Mesenchymal stem cell (in vitro differentiated cells and primary cell): ENCODE data around the gene OR2M7.
"Not testable (repeated sequence)": the region's sequence is repeated elsewhere in the genome, so short reads cannot be mapped to it uniquely, and the experiment has no call there.

ENCODE experiments used
- DNase-seq: peaks from one replicate; pipeline ENCODE4 v3.0.0-alpha.2; 2013
- H2AFZ ChIP-seq: one replicate; pipeline ENCODE4 v1.6.1; 2013; ENCODE audit warnings: low read depth, mild to moderate bottlenecking, control low read depth, inconsistent platforms, low read length, moderate library complexity
- H2AK5ac ChIP-seq: 2 replicates; pipeline ENCODE4 v1.6.1; 2013; ENCODE audit warnings: low read length, moderate library complexity, mild to moderate bottlenecking, inconsistent platforms; ENCODE audit not compliant: severe bottlenecking
- H2BK120ac ChIP-seq: one replicate; pipeline ENCODE4 v1.6.1; 2013; ENCODE audit warnings: low read depth, mild to moderate bottlenecking, inconsistent platforms, low read length, moderate library complexity
- H2BK12ac ChIP-seq, 2 experiments: one replicate each; pipeline ENCODE4 v1.6.1; 2013; ENCODE audit warnings: inconsistent platforms in 2 of 2, low read length in 2 of 2, mild to moderate bottlenecking in 2 of 2, moderate library complexity in 2 of 2, control low read depth in 1 of 2
- H2BK15ac ChIP-seq: one replicate; pipeline ENCODE4 v1.6.1; 2013; ENCODE audit warnings: mild to moderate bottlenecking, low read depth, inconsistent platforms; ENCODE audit not compliant: poor library complexity, severe bottlenecking
- H2BK5ac ChIP-seq: 2 replicates; pipeline ENCODE4 v1.6.1; 2013; ENCODE audit warnings: low read depth, mild to moderate bottlenecking, low read length, control low read depth, inconsistent platforms; ENCODE audit not compliant: poor library complexity, severe bottlenecking
- H3K14ac ChIP-seq, 2 experiments: one replicate each; pipeline ENCODE4 v1.6.1; 2013; ENCODE audit warnings: inconsistent platforms in 2 of 2, low read length in 2 of 2, control low read depth in 1 of 2, mild to moderate bottlenecking in 1 of 2, moderate library complexity in 1 of 2
- H3K18ac ChIP-seq, 2 experiments: one replicate each; pipeline ENCODE4 v1.6.1; 2013; ENCODE audit warnings: inconsistent platforms in 2 of 2, low read length in 2 of 2, control low read depth in 1 of 2, low read depth in 1 of 2, mild to moderate bottlenecking in 1 of 2
- H3K23ac ChIP-seq, 2 experiments: one replicate each; pipeline ENCODE4 v1.6.1; 2013; ENCODE audit warnings: inconsistent platforms in 2 of 2, low read length in 2 of 2, mild to moderate bottlenecking in 2 of 2, moderate library complexity in 2 of 2, control low read depth in 1 of 2
- H3K27ac ChIP-seq: 2 replicates; pipeline ENCODE4 v1.5.1; 2013; ENCODE audit warnings: mild to moderate bottlenecking, moderate library complexity, low read length, control low read depth, inconsistent platforms; ENCODE audit not compliant: poor library complexity, severe bottlenecking
- H3K27me3 ChIP-seq, 2 experiments: 2 replicates each; pipeline versions ENCODE4 v1.6.1 to v1.7.0; 2013; ENCODE audit warnings: low read length in 2 of 2, mild to moderate bottlenecking in 2 of 2, moderate library complexity in 2 of 2, control low read depth in 1 of 2, inconsistent platforms in 1 of 2; ENCODE audit not compliant: control insufficient read depth in 1 of 2, insufficient read depth in 1 of 2
- H3K36me3 ChIP-seq, 2 experiments: 2 replicates each; pipeline versions ENCODE4 v1.6.1 to v1.7.0; 2013; ENCODE audit warnings: low read length in 2 of 2, control low read depth in 1 of 2, inconsistent platforms in 1 of 2, low read depth in 1 of 2, mild to moderate bottlenecking in 1 of 2; ENCODE audit not compliant: insufficient read depth in 2 of 2, control insufficient read depth in 1 of 2
- H3K4ac ChIP-seq, 2 experiments: one replicate each; pipeline ENCODE4 v1.6.1; 2013; ENCODE audit warnings: inconsistent platforms in 2 of 2, low read length in 2 of 2, mild to moderate bottlenecking in 2 of 2, moderate library complexity in 2 of 2, control low read depth in 1 of 2, low read depth in 1 of 2
- H3K4me1 ChIP-seq: 2 replicates; pipeline ENCODE4 v1.6.1; 2013; ENCODE audit warnings: low read depth, low read length, control low read depth; ENCODE audit not compliant: control insufficient read depth, insufficient read depth
- H3K4me2 ChIP-seq: 2 replicates; pipeline ENCODE4 v1.6.1; 2013; ENCODE audit warnings: low read length, mild to moderate bottlenecking, inconsistent platforms; ENCODE audit not compliant: poor library complexity, severe bottlenecking
- H3K4me3 ChIP-seq, 2 experiments: 2 replicates each; pipeline versions ENCODE4 v1.5.1 to v1.7.0; 2013; ENCODE audit warnings: low read length in 2 of 2, mild to moderate bottlenecking in 2 of 2, control low read depth in 1 of 2, low read depth in 1 of 2; ENCODE audit not compliant: insufficient read depth in 1 of 2
- H3K79me1 ChIP-seq: replicated peaks from 2 replicates; pipeline ENCODE4 v1.6.1; 2013; ENCODE audit warnings: mild to moderate bottlenecking, control low read depth, low read length, inconsistent platforms; ENCODE audit not compliant: poor library complexity, severe bottlenecking
- H3K9ac ChIP-seq: 2 replicates; pipeline ENCODE4 v1.7.0; 2013; ENCODE audit warnings: mild to moderate bottlenecking, low read length, moderate library complexity
- H3K9me3 ChIP-seq: 2 replicates; pipeline ENCODE4 v1.7.0; 2013; ENCODE audit warnings: mild to moderate bottlenecking, low read length; ENCODE audit not compliant: control insufficient read depth
- H4K8ac ChIP-seq: one replicate; pipeline ENCODE4 v1.6.1; 2013; ENCODE audit warnings: inconsistent platforms, mild to moderate bottlenecking, low read length, moderate library complexity
- H4K91ac ChIP-seq: one replicate; pipeline ENCODE4 v1.6.1; 2013; ENCODE audit warnings: mild to moderate bottlenecking, low read length, inconsistent platforms
- WGBS: methylation state at CpG from one replicate; pipeline ENCODE4 v1.1.7; 2013; ENCODE audit warnings: mixed read lengths; 5-methylcytosine and 5-hydroxymethylcytosine counted together

OR2M7 gene

GRCh38 chr1:248316796-248317195 lies 7.6 kb downstream of the OR2M7 start:
- H3K27me3 ChIP-seq: no peaks in the 10 kb centered on the region
- H2BK5ac ChIP-seq: no peak overlapping the region
- no peak overlapping the region for H2BK15ac ChIP-seq
- H3K4me1 ChIP-seq: no peaks in the 10 kb centered on the region
- H3K4me3 ChIP-seq: no peak overlapping the region
- peaks cover 35% of the 10 kb centered on the region for H3K9me3 ChIP-seq
- no peak overlapping the region for H3K4ac ChIP-seq
- DNase-seq: no peak
- H2BK120ac ChIP-seq: no peak overlapping the region
- H4K8ac ChIP-seq: no peak overlapping the region
- H2BK12ac ChIP-seq: no peak overlapping the region
- no peak overlapping the region for H3K27ac ChIP-seq
- no peak overlapping the region for H3K4me2 ChIP-seq
- no peak overlapping the region for H4K91ac ChIP-seq
- H3K9ac ChIP-seq: no peak overlapping the region
- H3K18ac ChIP-seq: no peak overlapping the region
- WGBS: 73% methylated on average over 11 of the region's 11 CpGs
- no peak overlapping the region for H2AK5ac ChIP-seq
- no peaks in the 10 kb centered on the region for H3K79me1 ChIP-seq
- H2AFZ ChIP-seq: no peak overlapping the region
- no peak overlapping the region for H3K14ac ChIP-seq
- no peaks in the 10 kb centered on the region for H3K36me3 ChIP-seq
- H3K23ac ChIP-seq: no peak overlapping the region

GRCh38 chr1:248306740-248307139 lies 17.6 kb downstream of the OR2M7 start:
- H3K4ac ChIP-seq, H2BK15ac ChIP-seq: not testable (repeated sequence)
- WGBS: 93% methylated on average over 11 of the region's 15 CpGs

GRCh38 chr1:248306103-248306502 lies 18.3 kb downstream of the OR2M7 start:
- WGBS: 82% methylated on average over 19 of the region's 19 CpGs
- no peak overlapping the region for H3K9ac ChIP-seq
- no peak overlapping the region for H2BK5ac ChIP-seq
- no peaks in the 10 kb centered on the region for H3K36me3 ChIP-seq
- H2BK15ac ChIP-seq: no peak overlapping the region
- H3K4ac ChIP-seq: no peak overlapping the region
- no peak overlapping the region for H2BK120ac ChIP-seq
- peaks cover 38% of the 10 kb centered on the region for H3K9me3 ChIP-seq
- no peaks in the 10 kb centered on the region for H3K27me3 ChIP-seq
- no peak overlapping the region for H4K91ac ChIP-seq
- no peak overlapping the region for H2BK12ac ChIP-seq
- no peak overlapping the region for H4K8ac ChIP-seq
- no peak overlapping the region for H3K18ac ChIP-seq
- no peak overlapping the region for H3K4me2 ChIP-seq
- H3K4me1 ChIP-seq: no peaks in the 10 kb centered on the region
- H3K23ac ChIP-seq: no peak overlapping the region
- H2AFZ ChIP-seq: no peak overlapping the region
- DNase-seq: no peak
- H3K79me1 ChIP-seq: no peaks in the 10 kb centered on the region
- H2AK5ac ChIP-seq: no peak overlapping the region
- no peak overlapping the region for H3K14ac ChIP-seq
- no peak overlapping the region for H3K4me3 ChIP-seq
- H3K27ac ChIP-seq: no peak overlapping the region

More at GRCh38 chr1:248306740-248307139, 17.6 kb downstream of the OR2M7 start:
- H2AFZ ChIP-seq, H3K4me3 ChIP-seq, H2BK120ac ChIP-seq, H3K27ac ChIP-seq, H2BK12ac ChIP-seq, H3K14ac ChIP-seq, H3K4me2 ChIP-seq, H2AK5ac ChIP-seq, H3K9ac ChIP-seq, H3K4me1 ChIP-seq, H3K27me3 ChIP-seq, H3K79me1 ChIP-seq, H2BK5ac ChIP-seq, H4K8ac ChIP-seq, H4K91ac ChIP-seq, H3K36me3 ChIP-seq, H3K18ac ChIP-seq, DNase-seq, H3K23ac ChIP-seq: not testable (repeated sequence)
- peaks cover 35% of the 10 kb centered on the region for H3K9me3 ChIP-seq

GRCh38 chr1:248305672-248306071 lies 18.7 kb downstream of the OR2M7 start:
- H2AFZ ChIP-seq, H4K8ac ChIP-seq, H2BK12ac ChIP-seq, H2AK5ac ChIP-seq, H3K4ac ChIP-seq, H3K27me3 ChIP-seq, H3K4me3 ChIP-seq, H2BK120ac ChIP-seq, DNase-seq, H3K4me1 ChIP-seq, H3K9ac ChIP-seq, H3K23ac ChIP-seq, H3K18ac ChIP-seq, H3K27ac ChIP-seq, H3K14ac ChIP-seq, H2BK15ac ChIP-seq, H3K79me1 ChIP-seq, H3K36me3 ChIP-seq, H3K4me2 ChIP-seq, H4K91ac ChIP-seq, H2BK5ac ChIP-seq: not testable (repeated sequence)
- 86% methylated on average over 4 of the region's 9 CpGs for WGBS
- peaks cover 38% of the 10 kb centered on the region for H3K9me3 ChIP-seq
